Measurements from ENCODE around the gene MUC22.
A peak's percentile ranks its signal among the peaks of the same experiment; 100 is the strongest.
"Not testable (repeated sequence)": the region's sequence is repeated elsewhere in the genome, so short reads cannot be mapped to it uniquely, and the experiment has no call there.

MUC22 gene

GRCh38 chr6:31010393-31011060, at the start of gene MUC22:
MUC22 (plus strand) TSS chr6:31010474; CDS start chr6:31010707, 233 bp downstream.
- DNase-seq = no peak

GRCh38 chr6:30960907-30961673, 49.2 kb upstream of the MUC22 start:
- no peak for DNase-seq

- no peak for DNase-seq
Observed at GRCh38 chr6:30962716-30963115, 47.6 kb upstream of the MUC22 start.

- no peak for DNase-seq
Observed at GRCh38 chr6:30963641-30964040, 46.6 kb upstream of the MUC22 start.

GRCh38 chr6:30964075-30964474, 46.2 kb upstream of the MUC22 start:
- DNase-seq = no peak

- DNase-seq = no peak
Observed at GRCh38 chr6:30965140-30965601, 45.1 kb upstream of the MUC22 start.

DNA sequence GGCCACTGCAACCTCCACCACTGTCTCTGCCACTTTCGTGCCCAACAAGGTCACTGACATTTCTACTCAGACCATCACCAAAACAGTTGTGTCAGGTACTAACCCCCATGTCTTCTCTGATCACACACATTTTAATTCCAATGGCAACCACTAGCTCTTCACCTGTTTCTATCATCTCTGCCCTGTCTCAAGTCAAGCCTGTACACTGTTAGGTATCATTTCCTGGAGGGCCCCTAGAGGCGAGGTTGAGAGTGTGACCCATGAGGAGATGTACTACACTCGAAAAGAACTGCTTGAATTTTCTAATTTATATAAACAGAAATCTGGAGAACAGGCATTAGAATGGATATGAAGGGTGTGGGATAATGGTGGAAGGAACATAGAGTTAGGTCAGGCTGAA, 44.1 kb upstream of the MUC22 start:
- no peak for DNase-seq

- DNase-seq = not testable (repeated sequence)
Observed at GRCh38 chr6:30969171-30969570, 41.1 kb upstream of the MUC22 start.

DNA sequence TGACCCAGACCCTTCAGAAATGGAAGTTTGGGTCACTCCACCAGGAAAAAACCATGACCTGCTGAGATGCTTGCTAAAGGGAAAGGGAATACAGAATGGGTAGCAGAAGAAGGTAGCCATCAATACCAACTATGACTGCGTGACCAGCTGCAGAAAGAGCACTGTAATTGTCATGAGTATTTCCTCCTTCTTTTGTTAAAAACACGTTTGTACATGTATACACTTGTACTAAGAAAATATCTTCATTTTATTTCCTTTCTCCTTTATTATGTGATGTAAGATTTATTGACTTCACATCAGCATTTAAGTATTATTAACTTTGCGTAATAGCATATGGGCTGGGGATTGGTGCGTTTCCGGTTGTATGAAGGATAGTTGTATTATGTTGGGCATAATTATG, 39.3 kb upstream of the MUC22 start:
- no peak for DNase-seq

DNA sequence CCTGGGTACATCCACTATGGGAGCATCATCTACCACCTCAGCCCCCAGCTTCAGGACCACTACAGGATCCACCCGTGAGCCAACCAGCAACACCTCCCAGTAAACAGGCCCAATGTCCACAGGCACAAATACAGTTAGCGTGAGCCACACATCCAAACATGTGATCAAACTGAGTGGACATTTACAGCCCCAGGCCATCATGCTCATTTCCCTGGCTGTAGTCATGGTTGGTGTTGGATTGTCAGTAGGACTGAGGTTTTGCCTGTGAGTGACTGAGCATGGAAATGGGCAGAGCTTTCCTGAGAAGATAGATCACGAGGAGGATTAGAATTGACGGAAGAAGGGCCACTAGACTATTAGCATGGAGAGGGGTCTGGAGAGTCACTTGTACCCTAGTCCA, 37.5 kb upstream of the MUC22 start:
- no peak for DNase-seq

DNA sequence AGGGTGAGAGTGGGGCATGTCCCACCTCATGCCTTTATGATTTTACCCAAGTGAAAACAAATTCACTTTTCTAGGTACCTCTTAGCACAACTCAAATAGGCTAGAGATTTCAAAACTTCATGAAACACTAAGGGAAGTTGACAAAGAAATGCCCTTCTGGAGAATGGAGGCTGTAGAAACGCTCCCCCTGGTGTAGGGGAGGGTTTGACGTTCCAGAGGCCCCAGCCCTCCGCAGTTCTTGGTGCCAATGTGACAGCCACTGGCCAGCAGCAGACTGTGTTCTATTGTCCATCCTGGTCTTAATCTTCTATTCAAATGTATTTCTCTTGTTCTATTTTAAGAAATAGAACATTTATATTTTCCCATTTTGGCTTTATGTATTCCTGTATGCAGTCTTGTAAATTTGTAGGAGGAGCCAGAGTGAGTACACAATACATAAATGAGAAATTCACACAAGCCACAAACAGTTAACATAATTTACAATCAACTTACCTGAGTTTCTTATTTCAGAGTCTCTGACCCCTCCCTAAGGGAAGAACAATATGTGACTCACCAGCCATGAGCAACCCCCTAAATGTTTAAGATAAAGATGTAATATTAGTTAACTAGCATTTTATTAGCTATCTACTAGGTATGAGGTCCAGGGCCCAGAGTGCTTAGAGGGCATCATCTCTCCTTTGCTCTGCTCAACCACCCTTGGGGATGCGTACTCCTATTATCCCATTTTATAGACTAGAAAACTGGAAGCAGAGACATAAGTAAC, 35.6 kb upstream of the MUC22 start:
- DNase-seq = no peak

DNA sequence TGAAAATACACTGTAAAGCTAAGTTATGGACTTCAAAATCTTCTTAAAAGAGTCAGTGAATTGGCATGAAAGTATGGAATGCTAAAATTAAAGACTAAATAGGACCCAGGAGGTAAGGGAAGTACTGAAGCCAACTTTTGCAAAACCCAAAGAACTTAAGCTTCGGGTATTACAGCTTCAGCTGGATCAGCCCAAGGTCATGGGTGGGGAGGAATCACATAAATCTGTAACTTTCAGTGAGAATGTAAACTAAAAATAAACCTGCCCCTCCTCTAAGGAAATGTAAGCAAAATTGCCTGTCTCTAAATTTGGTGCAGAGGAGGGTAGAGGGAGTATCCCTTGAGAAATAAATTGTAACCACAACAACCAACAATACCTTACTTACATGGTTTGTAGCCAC, 31.1 kb upstream of the MUC22 start:
- no peak for DNase-seq

- DNase-seq = no peak
Observed at GRCh38 chr6:30979690-30980089, 30.6 kb upstream of the MUC22 start.

GRCh38 chr6:30981942-30982772, 28.1 kb upstream of the MUC22 start:
- no peak for DNase-seq

DNA sequence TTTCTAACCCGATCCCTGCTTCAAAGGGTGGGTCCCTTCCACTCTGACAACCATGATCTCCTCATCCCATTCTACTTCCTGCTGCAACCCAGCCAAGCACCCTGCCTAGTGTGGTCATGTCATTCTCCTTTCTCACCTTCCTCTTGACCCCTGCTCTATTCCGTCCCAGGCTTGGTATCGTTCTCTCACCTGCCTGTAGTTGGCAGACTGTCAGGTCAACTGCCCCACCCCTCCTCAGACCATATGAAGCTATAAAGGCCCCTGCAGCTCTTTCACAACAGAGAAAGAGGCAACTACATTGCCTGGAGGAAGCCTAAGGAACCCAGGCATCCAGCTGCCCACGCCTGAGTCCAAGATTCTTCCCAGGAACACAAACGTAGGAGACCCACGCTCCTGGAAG, 26.8 kb upstream of the MUC22 start, which contains the start of gene MUC21:
MUC21 (plus strand) TSS at position 280 of the 400 bp plus-strand sequence. CDS start 241 bp downstream, outside the sequence.
- no peak for DNase-seq

DNA sequence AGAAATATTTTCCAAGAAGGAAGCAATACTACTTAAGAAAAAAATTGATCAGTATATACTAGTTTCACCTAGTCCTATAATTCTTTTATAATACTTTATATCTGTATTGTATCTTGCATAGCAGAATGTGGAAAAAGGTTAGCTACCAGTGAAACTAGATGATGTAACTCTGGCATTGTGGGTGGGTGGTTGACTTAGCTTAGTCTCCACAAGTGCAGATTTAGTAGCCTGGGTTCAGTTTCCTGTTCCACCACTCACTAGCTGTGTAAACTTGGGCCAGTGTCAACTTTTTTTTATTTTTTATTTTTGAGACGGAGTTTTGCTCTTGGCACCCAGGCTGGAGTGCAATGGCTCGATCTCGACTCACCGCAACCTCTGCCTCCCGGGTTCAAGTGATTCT, 24.8 kb upstream of the MUC22 start:
- DNase-seq = no peak

DNA sequence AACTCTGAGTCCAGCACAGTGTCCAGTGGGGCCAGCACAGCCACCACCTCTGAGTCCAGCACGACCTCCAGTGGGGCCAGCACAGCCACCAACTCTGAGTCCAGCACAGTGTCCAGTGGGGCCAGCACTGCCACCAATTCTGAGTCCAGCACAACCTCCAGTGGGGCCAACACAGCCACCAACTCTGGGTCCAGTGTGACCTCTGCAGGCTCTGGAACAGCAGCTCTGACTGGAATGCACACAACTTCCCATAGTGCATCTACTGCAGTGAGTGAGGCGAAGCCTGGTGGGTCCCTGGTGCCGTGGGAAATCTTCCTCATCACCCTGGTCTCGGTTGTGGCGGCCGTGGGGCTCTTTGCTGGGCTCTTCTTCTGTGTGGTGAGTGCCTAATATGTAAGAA, 23.0 kb upstream of the MUC22 start:
- no peak for DNase-seq

GRCh38 chr6:30988209-30988825, 22.0 kb upstream of the MUC22 start:
- no peak for DNase-seq

DNA sequence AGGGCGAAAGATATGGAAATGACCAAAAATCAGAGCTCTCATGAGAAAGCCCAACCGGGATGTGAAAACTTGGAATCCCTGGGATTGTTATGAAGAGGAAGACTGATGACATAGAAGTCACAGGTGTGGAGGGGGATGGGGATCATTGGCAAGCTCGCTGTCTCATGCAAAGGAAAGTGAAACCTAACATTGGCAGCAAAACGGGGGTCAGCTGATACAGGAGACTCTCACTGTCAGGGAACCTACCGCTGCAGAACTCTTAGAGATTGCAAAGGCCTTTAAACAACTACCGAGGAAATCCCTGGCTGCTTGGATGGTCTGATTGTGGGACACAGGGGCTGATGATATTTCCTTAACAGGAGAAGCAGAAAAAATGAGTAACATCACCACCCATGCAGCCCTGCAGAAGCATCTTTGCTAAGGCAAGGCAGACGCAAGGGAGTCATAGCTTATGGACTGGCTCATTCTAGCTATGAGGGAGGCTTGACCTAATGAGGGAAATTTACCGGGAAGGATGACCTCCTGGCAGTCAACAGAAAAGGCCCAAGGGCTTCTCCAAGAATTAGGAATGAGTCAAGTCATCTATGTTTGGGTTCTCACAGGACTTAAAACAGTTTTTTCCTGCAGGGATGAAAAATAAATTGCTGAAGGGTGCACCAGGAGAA, 19.7 kb upstream of the MUC22 start:
- peak; percentile 17 for DNase-seq

DNA sequence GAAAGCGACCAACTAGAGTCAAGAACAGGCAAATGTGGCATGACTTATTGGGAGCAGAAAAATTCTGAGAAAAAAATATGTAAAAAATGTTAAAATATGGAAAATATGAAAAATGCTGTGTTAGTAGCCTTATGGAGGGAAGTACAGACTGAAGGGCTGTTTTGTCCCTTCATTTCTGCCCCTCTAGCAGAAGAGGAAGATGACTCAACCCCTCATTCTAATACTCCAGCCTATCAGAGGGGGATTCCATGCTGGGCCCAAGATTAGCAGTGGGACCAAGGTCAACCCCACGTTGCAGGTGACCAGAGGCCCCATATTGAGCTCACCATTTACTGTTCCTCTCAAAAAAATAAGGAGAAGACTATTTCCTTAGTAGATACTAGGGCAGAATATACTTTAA, 18.4 kb upstream of the MUC22 start:
- no peak for DNase-seq

- no peak for DNase-seq
Observed at GRCh38 chr6:30997301-30997700, 13.0 kb upstream of the MUC22 start.

DNA sequence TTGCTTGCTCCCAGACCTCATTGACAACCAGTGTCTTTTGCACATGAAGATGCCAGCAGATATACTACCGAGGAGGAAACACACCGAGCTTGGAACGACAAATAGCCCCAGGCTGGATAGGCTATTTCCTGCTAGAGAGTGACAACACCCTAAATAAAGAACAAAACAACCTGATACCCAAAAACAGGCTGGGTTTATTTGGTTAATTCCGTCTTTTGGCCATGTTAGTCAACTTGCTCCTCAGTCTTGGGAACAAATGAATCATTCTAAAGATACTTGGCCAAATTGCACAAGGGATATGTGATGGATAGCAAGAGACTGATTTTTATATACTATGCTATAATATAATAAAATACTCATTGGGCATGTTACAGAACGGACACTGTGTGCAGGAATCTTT, 11.5 kb upstream of the MUC22 start:
- DNase-seq = no peak
